ENCODE measurements around the gene RFFL.
A peak's percentile ranks its signal among the peaks of the same experiment; 100 is the strongest.
"Not testable (repeated sequence)": the region's sequence is repeated elsewhere in the genome, so short reads cannot be mapped to it uniquely, and the experiment has no call there.

The RFFL gene

GRCh38 chr17:35006961-35007360 is 56.5 kb downstream of the RFFL start:
- DNase-seq (ENCODE audit: low read depth in 2 of 3, low spot score in 1 of 3), result no peak

DNA sequence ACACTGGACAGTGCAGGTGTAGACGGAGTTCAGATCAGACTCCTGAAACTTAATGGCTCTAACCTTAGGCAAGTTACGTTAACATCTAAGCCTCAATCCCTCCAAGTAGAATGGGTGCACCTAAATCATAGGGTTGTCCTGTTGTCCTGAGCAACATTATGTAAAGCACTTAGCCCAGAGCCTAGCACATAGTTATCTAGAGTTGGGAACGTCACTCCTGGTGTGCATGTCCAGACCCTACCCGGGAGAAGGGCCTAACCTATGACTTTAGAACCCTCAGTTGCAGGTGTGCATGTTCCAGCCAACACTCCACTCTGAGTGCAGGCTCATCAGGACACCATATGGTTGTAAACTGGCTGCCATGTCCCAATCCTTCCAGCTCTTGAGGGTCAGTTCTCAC is 57.2 kb downstream of the RFFL start:
- DNase-seq (ENCODE audit: low read depth in 2 of 3, low spot score in 1 of 3), result no peak

GRCh38 chr17:35003778-35004177 is 59.7 kb downstream of the RFFL start:
- DNase-seq (ENCODE audit: low read depth in 2 of 3, low spot score in 1 of 3), result no peak

GRCh38 chr17:35002876-35003551 is 60.5 kb downstream of the RFFL start:
- no peak for DNase-seq (ENCODE audit: low read depth in 2 of 3, low spot score in 1 of 3)

- no peak for DNase-seq (ENCODE audit: low read depth in 2 of 3, low spot score in 1 of 3)
Observed at GRCh38 chr17:35001549-35001948, 62.0 kb downstream of the RFFL start.

GRCh38 chr17:35000965-35001364 is 62.5 kb downstream of the RFFL start:
- not testable (repeated sequence) for DNase-seq (ENCODE audit: low read depth in 2 of 3, low spot score in 1 of 3)

DNA sequence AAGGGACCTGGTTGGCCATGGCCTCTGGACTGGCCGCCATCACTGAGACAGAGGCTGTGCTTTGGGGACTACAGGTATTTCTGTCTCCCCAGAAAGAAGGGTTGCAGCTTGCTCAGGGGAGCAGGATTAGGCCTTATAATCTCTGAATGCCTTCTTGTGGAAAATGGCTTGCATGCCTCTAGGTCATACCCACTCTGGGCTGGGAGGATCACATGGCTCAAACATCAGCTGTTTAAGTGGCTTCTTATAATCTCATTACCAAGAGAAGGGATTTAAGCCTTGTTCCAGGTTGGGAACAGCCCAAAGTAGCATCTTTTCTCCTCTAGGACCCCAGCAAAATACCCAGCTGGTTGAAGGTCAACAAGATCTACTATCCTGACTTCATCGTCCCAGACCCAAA is 64.1 kb downstream of the RFFL start:
- DNase-seq (ENCODE audit: low read depth in 2 of 3, low spot score in 1 of 3), result no peak

DNA sequence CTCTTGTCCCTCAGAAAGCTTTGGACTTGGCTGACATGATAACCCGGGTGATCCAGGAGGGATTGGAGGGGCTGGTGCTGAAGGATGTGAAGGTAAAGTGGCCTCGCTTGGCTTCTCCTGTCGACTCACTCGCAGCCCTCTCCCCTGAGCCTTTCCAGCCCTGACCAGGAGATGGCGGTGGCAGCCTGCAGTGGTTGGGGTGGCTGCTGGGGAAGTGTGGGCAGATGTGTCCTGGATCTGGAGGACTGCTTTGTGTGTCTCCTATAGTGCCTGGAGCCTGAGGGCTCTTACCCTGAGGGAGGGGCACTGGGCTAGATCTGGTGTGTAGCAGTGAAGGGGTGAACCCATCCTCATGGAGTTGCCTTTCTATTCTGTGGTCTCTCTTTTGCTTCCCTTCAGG is 65.3 kb downstream of the RFFL start:
- DNase-seq (ENCODE audit: low read depth in 2 of 3, low spot score in 1 of 3), result peak; percentile 70 to 80 (median 72)

DNA sequence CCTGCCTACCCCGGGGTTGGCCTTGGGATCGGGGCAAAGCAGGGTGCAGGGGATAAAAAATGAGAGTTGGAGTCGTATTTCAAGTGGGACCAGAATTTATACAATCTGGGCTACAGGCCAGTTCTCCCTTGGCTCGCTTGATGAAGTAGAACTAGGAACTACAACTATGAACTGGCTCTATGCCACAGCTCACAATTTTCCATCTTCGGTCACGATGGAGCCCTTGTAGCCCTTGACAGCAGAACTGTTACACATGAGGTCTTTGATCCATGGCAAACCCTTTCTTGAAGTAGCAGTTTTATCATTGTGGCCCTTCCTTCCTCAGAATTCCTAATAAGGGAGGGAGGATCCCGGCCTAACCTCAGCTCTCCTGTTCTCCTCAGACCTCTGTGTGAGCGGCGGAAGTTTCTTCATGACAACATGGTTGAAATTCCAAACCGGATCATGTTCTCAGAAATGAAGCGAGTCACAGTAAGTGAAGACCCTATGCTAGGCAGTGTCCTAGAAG is 66.1 kb downstream of the RFFL start:
- DNase-seq (ENCODE audit: low read depth in 2 of 3, low spot score in 1 of 3), result no peak

- no peak for DNase-seq (ENCODE audit: low read depth in 2 of 3, low spot score in 1 of 3)
Observed at GRCh38 chr17:34996422-34997285, 66.9 kb downstream of the RFFL start.

DNA sequence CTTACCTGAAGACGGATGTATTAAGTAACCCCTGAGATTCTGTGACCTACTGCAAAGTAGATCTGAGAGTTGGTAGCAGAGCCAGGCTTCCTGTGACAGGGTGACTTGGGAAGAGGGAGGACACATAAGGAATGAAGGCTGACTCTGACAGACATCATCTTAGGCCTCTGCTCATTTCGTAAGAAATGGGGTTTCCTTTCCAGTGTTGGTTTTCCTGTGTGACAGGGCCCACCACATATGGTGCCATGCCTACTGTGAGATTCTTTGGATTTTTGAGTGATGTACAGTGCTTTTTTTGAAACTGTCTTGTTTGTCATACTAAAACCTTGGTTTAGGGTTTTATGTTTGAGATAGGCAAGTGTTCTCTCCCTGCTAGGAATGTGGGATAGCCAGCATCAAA is 70.5 kb downstream of the RFFL start:
- DNase-seq (ENCODE audit: low read depth in 2 of 3, low spot score in 1 of 3), result no peak

DNA sequence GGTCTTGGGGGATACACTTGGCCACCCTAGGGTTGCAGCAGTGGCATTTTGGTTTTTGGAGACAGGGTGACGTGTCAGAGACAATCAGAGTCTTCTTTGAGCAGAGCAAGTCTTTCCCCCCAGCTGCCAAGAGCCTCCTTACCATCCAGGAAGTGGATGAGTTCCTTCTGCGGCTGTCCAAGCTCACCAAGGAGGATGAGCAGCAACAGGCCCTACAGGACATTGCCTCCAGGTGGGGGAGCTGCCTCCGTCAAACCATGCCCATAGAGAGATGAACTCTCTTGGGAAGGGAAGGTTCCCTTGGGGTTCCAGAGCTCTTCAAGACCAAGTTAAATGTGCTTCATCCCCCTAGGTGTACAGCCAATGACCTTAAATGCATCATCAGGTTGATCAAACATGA is 71.9 kb downstream of the RFFL start:
- DNase-seq (ENCODE audit: low read depth in 2 of 3, low spot score in 1 of 3), result no peak

GRCh38 chr17:34990921-34991365 is 72.6 kb downstream of the RFFL start:
- DNase-seq (ENCODE audit: low read depth in 2 of 3, low spot score in 1 of 3), result no peak

DNA sequence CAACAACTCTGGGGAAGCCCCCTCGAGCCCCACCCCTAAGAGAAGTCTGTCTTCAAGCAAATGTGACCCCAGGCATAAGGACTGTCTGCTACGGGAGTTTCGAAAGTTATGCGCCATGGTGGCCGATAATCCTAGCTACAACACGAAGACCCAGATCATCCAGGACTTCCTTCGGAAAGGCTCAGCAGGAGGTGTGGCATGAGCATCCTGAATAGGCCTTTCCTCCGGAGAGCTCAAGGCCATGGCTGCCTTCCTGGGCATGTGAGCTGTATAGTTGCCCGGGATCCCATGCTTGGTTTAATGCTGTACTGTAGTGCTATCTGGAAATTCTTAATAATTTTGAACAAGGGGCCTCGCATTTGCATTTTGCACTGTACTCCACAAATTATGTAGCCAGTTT is 74.0 kb downstream of the RFFL start:
- no peak for DNase-seq (ENCODE audit: low read depth in 2 of 3, low spot score in 1 of 3)

DNA sequence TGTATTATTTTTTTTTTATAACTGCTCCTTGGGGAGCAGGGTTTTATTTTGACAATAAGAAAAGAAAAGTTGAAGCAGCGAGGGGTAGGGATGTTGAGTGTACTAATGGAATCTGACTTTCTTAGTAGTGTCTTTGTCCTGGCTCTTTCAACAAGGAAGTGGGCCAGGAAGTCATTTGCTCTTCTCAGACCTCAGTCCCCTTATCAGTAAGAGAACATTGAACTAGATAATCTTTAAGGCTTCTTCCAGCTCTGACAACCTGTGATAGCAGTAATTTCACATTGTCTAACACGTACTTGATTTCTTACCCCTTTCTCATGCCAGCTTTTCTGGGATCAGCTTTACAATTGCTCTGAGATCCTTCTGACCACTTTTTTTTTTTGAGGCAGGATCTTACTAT is 74.9 kb downstream of the RFFL start:
- DNase-seq (ENCODE audit: low read depth in 2 of 3, low spot score in 1 of 3), result no peak

GRCh38 chr17:34987232-34987631 is 76.3 kb downstream of the RFFL start:
- DNase-seq (ENCODE audit: low read depth in 2 of 3, low spot score in 1 of 3), result no peak

GRCh38 chr17:34981538-34982241 is 81.8 kb downstream of the RFFL start:
- no peak for DNase-seq (ENCODE audit: low read depth in 2 of 3, low spot score in 1 of 3)

- DNase-seq (ENCODE audit: low read depth in 2 of 3, low spot score in 1 of 3), result peak; percentile 35 to 47 (median 46)
Observed at GRCh38 chr17:34980681-34981537, 82.6 kb downstream of the RFFL start.

GRCh38 chr17:34980353-34980680 is 83.2 kb downstream of the RFFL start, which contains the start of gene LIG3:
LIG3 (plus strand) TSS chr17:34980512; CDS start chr17:34983006, 2,494 bp downstream.
- peak; percentile 91 to 95 (median 92) for DNase-seq (ENCODE audit: low read depth in 2 of 3, low spot score in 1 of 3)

DNA sequence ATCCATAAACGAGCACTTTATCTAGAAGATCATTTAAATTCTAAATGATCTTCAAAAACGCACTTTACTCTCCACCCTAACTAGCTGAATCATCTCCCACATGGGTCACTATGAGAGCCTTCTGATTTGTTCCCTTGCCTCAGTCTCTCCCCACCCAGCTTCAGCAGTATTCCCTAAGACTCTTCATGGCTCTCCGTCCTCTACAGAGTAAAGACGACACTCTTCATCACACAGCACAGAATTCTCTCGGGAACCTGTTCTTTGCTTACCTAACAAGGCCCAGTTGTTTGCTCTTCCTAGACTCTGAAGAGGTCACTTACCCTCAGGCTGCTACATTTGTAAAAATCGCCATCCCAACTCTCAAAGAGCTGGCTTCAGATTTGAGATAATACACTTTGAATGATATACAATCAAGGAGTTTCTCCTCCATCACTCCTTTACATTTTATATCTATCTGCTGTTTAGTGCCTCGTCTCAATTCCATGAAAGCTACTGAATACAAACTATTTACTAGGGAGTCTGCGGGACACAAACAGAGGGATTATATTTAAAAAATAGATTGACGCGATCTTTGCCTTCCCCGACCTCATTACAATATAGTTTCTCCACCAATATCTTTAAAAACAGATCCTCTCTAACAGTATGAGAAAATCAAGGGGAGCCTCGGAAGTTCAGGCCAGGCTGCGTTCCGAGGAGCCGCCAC is 83.7 kb downstream of the RFFL start:
- DNase-seq (ENCODE audit: low read depth in 2 of 3, low spot score in 1 of 3), result no peak
